Spleen (tissue), 11 donors: ENCODE data around the gene SLC28A1. TPM values are rescaled to one million over a fixed set of nuclear protein-coding genes. Genes with fewer than 3 reads are reported as not detected.
"Not testable (repeated sequence)": the region's sequence is repeated elsewhere in the genome, so short reads cannot be mapped to it uniquely, and the experiment has no call there.

ENCODE experiments used
- DNase-seq: peaks from one replicate; pipeline ENCODE4 v3.0.0-alpha.2; 2020
- H3K27ac ChIP-seq, 8 donors: fragments of 200-600 bp; sonication (generic) in 7 of 8; 1 replicate in 4 of 8; 2 replicates in 4 of 8; pipeline versions ENCODE4 v1.5.0 to v1.8.0; 2016 to 2021; ENCODE audit warnings: inconsistent platforms in 4 of 8, mild to moderate bottlenecking in 4 of 8, moderate library complexity in 1 of 8
- H3K27me3 ChIP-seq, 7 donors: fragments of 200-600 bp; sonication (generic) in 6 of 7; replicated peaks in 1 of 7; 1 replicate in 4 of 7; 2 replicates in 3 of 7; pipeline versions ENCODE4 v1.5.0 to v1.8.0; 2016 to 2021; ENCODE audit warnings: inconsistent platforms in 3 of 7, mild to moderate bottlenecking in 1 of 7
- H3K36me3 ChIP-seq, 6 donors: fragments of 200-600 bp; sonication (generic) in 5 of 6; 1 replicate in 4 of 6; 2 replicates in 2 of 6; pipeline versions ENCODE4 v1.5.0 to v1.8.0; 2016 to 2021; ENCODE audit warnings: inconsistent platforms in 2 of 6
- H3K4me1 ChIP-seq, 6 donors: fragments of 200-600 bp; sonication (generic) in 5 of 6; 1 replicate in 3 of 6; 2 replicates in 3 of 6; pipeline versions ENCODE4 v1.5.0 to v1.8.0; 2016 to 2021; ENCODE audit warnings: inconsistent platforms in 3 of 6
- H3K4me3 ChIP-seq, 8 donors: fragments of 200-600 bp; sonication (generic) in 7 of 8; 1 replicate in 4 of 8; 2 replicates in 4 of 8; pipeline versions ENCODE4 v1.5.0 to v1.8.0; 2016 to 2021; ENCODE audit warnings: inconsistent platforms in 4 of 8, mild to moderate bottlenecking in 4 of 8, moderate library complexity in 2 of 8
- H3K9me3 ChIP-seq, 8 donors: fragments of 200-600 bp; sonication (generic) in 7 of 8; 1 replicate in 4 of 8; 2 replicates in 4 of 8; pipeline versions ENCODE4 v1.5.0 to v1.8.0; 2016 to 2021; ENCODE audit warnings: inconsistent platforms in 4 of 8
- POLR2A ChIP-seq, 3 donors: fragments of 450-650 bp; IDR thresholded peaks; one replicate each; pipeline ENCODE4 v1.5.1; 2017; ENCODE audit warnings: antibody characterized with exemption in 3 of 3, mild to moderate bottlenecking in 1 of 3
- POLR2AphosphoS5 ChIP-seq, 3 donors: sonication (generic); formaldehyde crosslinking; IDR thresholded peaks; one replicate each; pipeline ENCODE4 v1.5.1; 2017; ENCODE audit warnings: antibody characterized with exemption in 3 of 3
- whole genome bisulfite sequencing, 5 donors: extraction: QIAGEN DNeasy Blood & Tissue Kit in 3 of 5; methylation state at CpG; one replicate each; pipeline versions ENCODE4 v1.1.5 to v1.1.7; 2013 to 2018; 5-methylcytosine and 5-hydroxymethylcytosine counted together
- intact Hi-C: fragments of 100-400 bp; cut with DNase I; formaldehyde crosslinking; loops from one replicate; pipeline ENCODE4 v1.15.0; 2023; ENCODE audit warnings: low total_unique reads
- polyA plus RNA-seq, 3 donors: library from polyadenylated mRNA; stranded (reverse); fragments of 200-250 nt; gene quantifications; one replicate each; pipeline ENCODE4 v1.2.1, GENCODE V29; 2013
- total RNA-seq, 7 donors: library from RNA; depleted of rRNA in 3 of 7; stranded (reverse); fragments of >200 nt in 3 of 7; fragmentation: NEBNext Ultra II Directional in 4 of 7; extraction: Animal tissue kit (Norgen Biotek cat#: 25700) in 4 of 7; gene quantifications; one replicate each; pipeline versions ENCODE4 v1.1.0 to v1.2.1, GENCODE V29; 2016 to 2021
- TF ChIP-seq, protein P1 (sequence below), 11 experiments: fragments of 200-600 bp in 7 of 11; fragments of 450-650 bp in 4 of 11; sonication (generic) in 4 of 11; IDR thresholded peaks in 8 of 11; conservative IDR thresholded peaks in 3 of 11; 1 replicate in 7 of 11; 2 replicates in 4 of 11; pipeline versions ENCODE4 v1.4.0 to v1.8.0; 2016 to 2021; ENCODE audit warnings: antibody characterized with exemption in 11 of 11, inconsistent platforms in 4 of 11, mild to moderate bottlenecking in 1 of 11
- donor health status: healthy with polysubstance abuse.
- donor health status: DM: no; HTN: no; CAD: no; lungs with moderate emphysema.
- donor health status: DM: no; HTN: no; CAD: no.
- donor health status: Bipolar disorder and iron deficiency.
- donor health status: healthy.
- donor health status: DM: no; HTN: no; CAD: no.
- donor health status: DM: yes; HTN: yes; CAD: no.

Gene SLC28A1
- total and polyA plus RNA-seq, 10 donors = 0.10 to 0.29 (median 0.16) TPM; not detected in 7

DNA sequence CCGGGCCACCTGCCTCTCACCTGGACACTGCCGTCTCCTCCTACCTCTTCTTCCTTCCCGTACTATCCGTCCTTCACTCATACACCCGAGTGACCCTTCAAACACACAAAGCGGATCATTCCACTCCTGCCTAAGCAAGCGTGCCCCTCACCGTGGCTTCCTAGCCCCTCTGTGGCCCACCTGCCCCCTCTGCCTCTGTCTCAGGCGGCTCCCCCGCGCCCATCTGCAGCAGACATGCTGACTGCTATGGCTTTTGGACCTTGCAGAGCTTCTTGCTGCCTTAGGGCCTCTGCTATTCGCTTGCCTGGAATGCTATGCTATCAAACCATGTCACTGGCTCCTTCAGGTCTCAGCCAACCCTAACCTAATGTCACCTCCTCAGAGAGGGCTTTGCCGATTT, 38.1 kb downstream of the SLC28A1 start:
- TF ChIP-seq, protein P1, sequence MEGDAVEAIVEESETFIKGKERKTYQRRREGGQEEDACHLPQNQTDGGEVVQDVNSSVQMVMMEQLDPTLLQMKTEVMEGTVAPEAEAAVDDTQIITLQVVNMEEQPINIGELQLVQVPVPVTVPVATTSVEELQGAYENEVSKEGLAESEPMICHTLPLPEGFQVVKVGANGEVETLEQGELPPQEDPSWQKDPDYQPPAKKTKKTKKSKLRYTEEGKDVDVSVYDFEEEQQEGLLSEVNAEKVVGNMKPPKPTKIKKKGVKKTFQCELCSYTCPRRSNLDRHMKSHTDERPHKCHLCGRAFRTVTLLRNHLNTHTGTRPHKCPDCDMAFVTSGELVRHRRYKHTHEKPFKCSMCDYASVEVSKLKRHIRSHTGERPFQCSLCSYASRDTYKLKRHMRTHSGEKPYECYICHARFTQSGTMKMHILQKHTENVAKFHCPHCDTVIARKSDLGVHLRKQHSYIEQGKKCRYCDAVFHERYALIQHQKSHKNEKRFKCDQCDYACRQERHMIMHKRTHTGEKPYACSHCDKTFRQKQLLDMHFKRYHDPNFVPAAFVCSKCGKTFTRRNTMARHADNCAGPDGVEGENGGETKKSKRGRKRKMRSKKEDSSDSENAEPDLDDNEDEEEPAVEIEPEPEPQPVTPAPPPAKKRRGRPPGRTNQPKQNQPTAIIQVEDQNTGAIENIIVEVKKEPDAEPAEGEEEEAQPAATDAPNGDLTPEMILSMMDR (IDR thresholded peaks at IDR 0.05 in 8 of 11, conservative IDR thresholded peaks at IDR 0.05 in 3 of 11) = no peak
- TF ChIP-seq POLR2A (IDR thresholded peaks at IDR 0.05) (no peak), POLR2AphosphoS5 (IDR thresholded peaks at IDR 0.05) (no peak)
- intact Hi-C loops = no loop called here
- H3K4me1 ChIP-seq = peaks cover 0 to 2% (median 0%) of the 10 kb centered on the region in 6 donors
- H3K4me3 ChIP-seq = no peak overlapping the region
- no peaks in the 10 kb centered on the region for H3K9me3 ChIP-seq
- WGBS, 5 donors = 85 to 98% (median 90%) methylated on average over 13 of the region's 13 CpGs
- H3K27ac ChIP-seq = no peak overlapping the region
- H3K36me3 ChIP-seq = no peaks in the 10 kb centered on the region
- H3K27me3 ChIP-seq = no peaks in the 10 kb centered on the region
- DNase-seq = no peak

DNA sequence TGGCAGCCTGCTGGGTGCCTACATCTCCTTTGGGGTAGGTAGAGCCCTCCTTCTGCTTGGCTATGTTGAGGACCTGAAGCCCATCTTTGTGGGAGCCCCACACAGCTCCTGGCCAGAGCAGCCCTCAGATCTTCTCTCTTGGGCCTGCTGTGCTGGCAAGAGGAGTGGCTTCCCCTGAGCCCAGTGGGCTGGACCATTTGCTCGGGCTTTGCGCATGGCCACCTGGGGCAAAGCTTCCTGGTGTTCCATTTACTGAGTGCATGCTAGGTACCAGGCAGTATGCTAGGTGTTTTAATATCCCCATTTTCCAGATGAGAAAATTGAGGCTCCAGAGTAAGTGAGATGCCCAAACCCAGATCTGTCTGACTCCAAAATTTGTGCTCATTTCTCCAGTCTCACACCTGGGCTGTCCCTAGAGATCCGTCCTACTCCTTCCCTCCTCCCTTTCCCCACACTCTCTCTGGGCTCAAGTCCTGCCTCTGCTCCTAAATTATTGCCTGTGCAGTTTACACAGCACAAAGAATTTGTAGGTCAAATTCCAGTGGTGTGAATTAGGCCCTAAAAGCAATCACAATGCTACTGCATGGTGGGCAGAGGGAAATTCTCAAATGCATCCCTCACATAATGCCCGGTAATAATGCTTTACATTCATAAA, 39.7 kb downstream of the SLC28A1 start:
- DNase-seq = no peak
- intact Hi-C loops = no loop called here
- Histone ChIP-seq H3K27ac (no peak overlapping the region), H3K4me3 (no peak overlapping the region), H3K4me1 (peaks cover 0 to 11% (median 4%) of the 10 kb centered on the region in 6 donors), H3K36me3 (no peaks in the 10 kb centered on the region), H3K9me3 (no peaks in the 10 kb centered on the region), H3K27me3 (no peaks in the 10 kb centered on the region)
- TF ChIP-seq, protein P1 (IDR thresholded peaks at IDR 0.05 in 8 of 11, conservative IDR thresholded peaks at IDR 0.05 in 3 of 11) = no peak
- 79 to 93% (median 86%) methylated on average over 4 of the region's 4 CpGs for WGBS, 5 donors

DNA sequence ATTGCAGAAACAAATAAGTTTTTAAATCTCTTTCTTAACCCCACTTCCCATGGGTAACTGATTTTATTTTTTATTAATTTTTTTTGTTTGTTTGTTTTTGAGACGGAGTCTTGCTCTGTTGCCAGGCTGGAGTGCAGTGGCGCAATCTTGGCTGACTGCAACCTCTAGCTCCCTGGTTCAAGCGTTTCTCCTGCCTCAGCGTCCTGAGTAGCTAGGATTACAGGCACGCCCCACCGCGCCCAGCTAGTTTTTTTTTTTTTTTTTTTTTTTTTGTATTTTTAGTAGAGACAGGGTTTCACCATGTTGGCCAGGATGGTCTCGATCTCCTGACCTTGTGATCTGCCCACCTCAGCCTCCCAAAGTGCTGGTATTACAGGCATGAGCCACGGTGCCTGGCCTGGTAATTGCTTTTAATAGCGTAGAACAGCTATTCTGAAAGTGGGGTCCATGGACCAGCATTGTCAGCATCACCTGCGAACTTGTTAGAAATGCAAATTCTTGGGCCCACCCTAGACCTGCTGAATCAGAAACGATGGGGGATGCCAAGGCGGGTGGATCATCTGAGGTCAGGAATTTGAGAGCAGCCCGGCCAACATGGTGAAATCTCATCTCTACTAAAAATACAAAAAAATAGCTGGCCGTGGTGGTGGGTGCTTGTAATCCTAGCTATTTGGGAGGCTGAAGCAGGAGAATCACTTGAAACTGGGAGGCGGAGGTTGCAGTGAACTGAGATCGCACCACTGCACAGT, 40.5 kb downstream of the SLC28A1 start:
- DNase-seq, H3K9me3 ChIP-seq, H3K36me3 ChIP-seq, H3K4me3 ChIP-seq, intact Hi-C loops, H3K27me3 ChIP-seq, H3K27ac ChIP-seq: not testable (repeated sequence)
- 83 to 93% (median 84%) methylated on average over 17 of the region's 17 CpGs for WGBS, 5 donors
- H3K4me1 ChIP-seq = peaks cover 0 to 11% (median 4%) of the 10 kb centered on the region in 6 donors

DNA sequence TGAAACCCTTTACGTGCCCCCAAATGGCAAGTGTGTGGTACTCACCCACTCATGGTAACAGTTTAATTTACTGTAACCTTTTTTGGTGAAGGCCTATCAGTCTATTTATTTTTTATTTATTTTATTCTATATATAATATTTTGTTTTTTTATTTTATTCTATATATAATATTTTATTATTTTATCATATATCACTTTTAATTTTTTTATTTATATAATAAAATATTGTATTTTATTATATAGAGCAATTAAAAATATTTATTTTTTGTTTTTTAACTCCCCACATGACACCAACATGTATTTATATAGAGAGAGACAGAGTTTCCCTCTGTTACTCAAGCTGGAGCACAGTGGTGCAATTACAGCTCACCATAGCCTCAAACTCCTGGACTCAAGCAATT, 41.4 kb downstream of the SLC28A1 start:
- H3K4me3 ChIP-seq = no peak overlapping the region
- intact Hi-C loops = no loop called here
- H3K27me3 ChIP-seq = no peaks in the 10 kb centered on the region

More for the DNA sequence above, 41.4 kb downstream of the SLC28A1 start:
- Histone ChIP-seq H3K9me3 (no peaks in the 10 kb centered on the region), H3K27ac (no peak overlapping the region), H3K36me3 (no peaks in the 10 kb centered on the region), H3K4me1 (peaks cover 0 to 11% (median 4%) of the 10 kb centered on the region in 6 donors)
- TF ChIP-seq, protein P1 (IDR thresholded peaks at IDR 0.05 in 8 of 11, conservative IDR thresholded peaks at IDR 0.05 in 3 of 11) = no peak
- TF ChIP-seq POLR2A (IDR thresholded peaks at IDR 0.05) (no peak), POLR2AphosphoS5 (IDR thresholded peaks at IDR 0.05) (no peak)
- no peak for DNase-seq
- 95 to 98% (median 97%) methylated on average over 1 of the region's 1 CpG for WGBS, 5 donors
